Activated CD4-positive, alpha-beta T cell treated with anti-CD3 and anti-CD28 coated beads, Interleukin-2, amount 10 ng/mL, durations not matched to agents 7 days and 5 days (primary cell): ENCODE data around the gene ARL13B. TPM values are rescaled to one million over a fixed set of nuclear protein-coding genes. Genes with fewer than 3 reads are reported as not detected.

ENCODE experiments used
- CTCF ChIA-PET: fragments of 350-600 bp; sonication (Branson Sonifier 250); formaldehyde crosslinking; loops from one replicate; lab custom pipeline; 2021; ENCODE audit warnings: antibody characterized with exemption; lab: Charles Lee
- POLR2A ChIA-PET: fragments of 350-600 bp; sonication (Branson Sonifier 250); formaldehyde crosslinking; loops from one replicate; lab custom pipeline; 2021; ENCODE audit warnings: antibody characterized with exemption; lab: Charles Lee
- DNase-seq: peaks from one replicate; pipeline ENCODE4 v3.0.0-alpha.2; 2020
- H3K27ac Mint-ChIP-seq: one replicate; pipeline ENCODE4 v1.8.0; 2021; ENCODE audit warnings: mild to moderate bottlenecking, moderate library complexity, mixed read lengths
- H3K27me3 Mint-ChIP-seq: one replicate; pipeline ENCODE4 v1.8.0; 2021; ENCODE audit warnings: mixed read lengths
- H3K36me3 Mint-ChIP-seq: one replicate; pipeline ENCODE4 v1.8.0; 2021; ENCODE audit warnings: low read depth, mixed read lengths
- H3K4me1 Mint-ChIP-seq: one replicate; pipeline ENCODE4 v1.8.0; 2021; ENCODE audit warnings: mixed read lengths
- H3K4me3 Mint-ChIP-seq: one replicate; pipeline ENCODE4 v1.8.0; 2021; ENCODE audit warnings: mild to moderate bottlenecking, moderate library complexity, mixed read lengths
- H3K9me3 Mint-ChIP-seq: one replicate; pipeline ENCODE4 v1.8.0; 2021; ENCODE audit warnings: mixed read lengths
- total RNA-seq, 2 experiments: library from RNA; stranded (reverse); gene quantifications; one replicate each; pipeline ENCODE4 v1.2.3, GENCODE V29; 2021

ARL13B gene
- total RNA-seq, 2 experiments from 2014 or later: 5.8 to 7.9 TPM

GRCh38 chr3:94095111-94095510 lies 115.2 kb downstream of the ARL13B start:
- ChIA-PET POLR2A (no interaction called here), CTCF (no interaction called here)
- DNase-seq: no peak
- H3K27me3 Mint-ChIP-seq: no peaks in the 10 kb centered on the region
- H3K9me3 Mint-ChIP-seq: no peaks in the 10 kb centered on the region
- peaks cover 44% of the 10 kb centered on the region for H3K36me3 Mint-ChIP-seq
- H3K27ac Mint-ChIP-seq: no peak overlapping the region
- H3K4me1 Mint-ChIP-seq: peaks cover 2% of the 10 kb centered on the region
- H3K4me3 Mint-ChIP-seq: no peak overlapping the region

- H3K27me3 Mint-ChIP-seq: no peaks in the 10 kb centered on the region
- no peak overlapping the region for H3K27ac Mint-ChIP-seq
- ChIA-PET CTCF (no interaction called here), POLR2A (no interaction called here)
- H3K9me3 Mint-ChIP-seq: no peaks in the 10 kb centered on the region
- H3K36me3 Mint-ChIP-seq: peaks cover 31% of the 10 kb centered on the region
- H3K4me3 Mint-ChIP-seq: no peak overlapping the region
- peaks cover 2% of the 10 kb centered on the region for H3K4me1 Mint-ChIP-seq
- DNase-seq: no peak
These were observed 118.5 kb downstream of the ARL13B start for GRCh38 chr3:94098452-94098851.

- no peak overlapping the region for H3K4me3 Mint-ChIP-seq
- ChIA-PET POLR2A (no interaction called here), CTCF (no interaction called here)
- no peaks in the 10 kb centered on the region for H3K9me3 Mint-ChIP-seq
- peaks cover 2% of the 10 kb centered on the region for H3K4me1 Mint-ChIP-seq
- peaks cover 29% of the 10 kb centered on the region for H3K36me3 Mint-ChIP-seq
- no peaks in the 10 kb centered on the region for H3K27me3 Mint-ChIP-seq
- DNase-seq: no peak
- no peak overlapping the region for H3K27ac Mint-ChIP-seq
These were observed 119.4 kb downstream of the ARL13B start for GRCh38 chr3:94099311-94099710.

- Mint-ChIP-seq H3K27ac (no peak overlapping the region), H3K27me3 (no peaks in the 10 kb centered on the region), H3K4me3 (no peak overlapping the region), H3K4me1 (peaks cover 4% of the 10 kb centered on the region), H3K36me3 (peaks cover 23% of the 10 kb centered on the region), H3K9me3 (no peaks in the 10 kb centered on the region)
- DNase-seq: no peak
- POLR2A ChIA-PET: interaction anchor here (0.6 kb wide), 1 partner anchor 82 kb away, joined by 5 read pairs; no protein-coding TSS in a partner anchor
- CTCF ChIA-PET: no interaction called here
These were observed 121.9 kb downstream of the ARL13B start for GRCh38 chr3:94101860-94102259.

Other genes with a start within 250 kb of the ARL13B start
- gene PROS1, start 6.3 kb upstream of the ARL13B start, total RNA-seq: under 1 TPM; 0.06 to 0.20 TPM
- not detected for gene STX19, start 48.4 kb downstream of the ARL13B start, total RNA-seq
- gene DHFR2, start 82.8 kb downstream of the ARL13B start, total RNA-seq: 1 to 10 TPM; 8.4 to 9.0 TPM
- 10 to 100 TPM; 14.0 to 16.6 TPM for gene NSUN3, start 82.9 kb downstream of the ARL13B start, total RNA-seq